Dedifferentiated amniotic fluid mesenchymal stem cell (primary cell): ENCODE measurements around the gene VCPKMT.
"Not testable (repeated sequence)": the region's sequence is repeated elsewhere in the genome, so short reads cannot be mapped to it uniquely, and the experiment has no call there.

Experiments used
- DNase-seq: peaks from one replicate; pipeline ENCODE4 v3.0.0-alpha.2; 2016; ENCODE audit errors: extremely low spot score

Gene VCPKMT

GRCh38 chr14:50092006-50092555 lies 24.3 kb downstream of the VCPKMT start:
- no peak for DNase-seq

- DNase-seq, result no peak
These were observed 25.0 kb downstream of the VCPKMT start for GRCh38 chr14:50091240-50091913.

- no peak for DNase-seq
These were observed 27.2 kb downstream of the VCPKMT start for GRCh38 chr14:50089208-50089607.

- no peak for DNase-seq
These were observed 27.6 kb downstream of the VCPKMT start for GRCh38 chr14:50088731-50089130.

- DNase-seq, result no peak
These were observed 28.3 kb downstream of the VCPKMT start for GRCh38 chr14:50088117-50088515.

- DNase-seq, result no peak
These were observed 28.8 kb downstream of the VCPKMT start for GRCh38 chr14:50087341-50088116.

GRCh38 chr14:50086321-50086711 lies 30.1 kb downstream of the VCPKMT start:
- no peak for DNase-seq

GRCh38 chr14:50085570-50086320 lies 30.6 kb downstream of the VCPKMT start:
- peak; percentile 38 for DNase-seq

GRCh38 chr14:50084666-50085065 lies 31.7 kb downstream of the VCPKMT start:
- DNase-seq, result no peak

- peak; percentile 30 for DNase-seq
These were observed 32.7 kb downstream of the VCPKMT start for GRCh38 chr14:50083467-50084337.

GRCh38 chr14:50082784-50083466 lies 33.4 kb downstream of the VCPKMT start:
- peak; percentile 52 for DNase-seq

- no peak for DNase-seq
These were observed 34.0 kb downstream of the VCPKMT start for GRCh38 chr14:50082308-50082742.

GRCh38 chr14:50079103-50079502 lies 37.3 kb downstream of the VCPKMT start:
- not testable (repeated sequence) for DNase-seq

- DNase-seq, result not testable (repeated sequence)
These were observed 42.7 kb downstream of the VCPKMT start for GRCh38 chr14:50073663-50074062.

GRCh38 chr14:50072395-50072794 lies 44.0 kb downstream of the VCPKMT start:
- DNase-seq, result no peak

- DNase-seq, result no peak
These were observed 45.4 kb downstream of the VCPKMT start for GRCh38 chr14:50070840-50071548.

- no peak for DNase-seq
These were observed 46.1 kb downstream of the VCPKMT start for GRCh38 chr14:50070230-50070629.

- DNase-seq, result no peak
These were observed 47.0 kb downstream of the VCPKMT start for GRCh38 chr14:50069325-50069724.

- no peak for DNase-seq
These were observed 47.9 kb downstream of the VCPKMT start for GRCh38 chr14:50068496-50068895.
